Muscle layer of colon (tissue), 2 donors: Measurements from ENCODE around the gene WASF2.
"Not testable (repeated sequence)": the region's sequence is repeated elsewhere in the genome, so short reads cannot be mapped to it uniquely, and the experiment has no call there.

Source experiments
- H3K27ac ChIP-seq: one replicate; pipeline ENCODE4 v1.7.0; 2013; ENCODE audit warnings: low read depth, mild to moderate bottlenecking, low read length, moderate library complexity
- H3K27me3 ChIP-seq, 2 donors: one replicate each; pipeline ENCODE4 v1.7.0; 2013; ENCODE audit warnings: low read length in 2 of 2, mild to moderate bottlenecking in 2 of 2; ENCODE audit not compliant: insufficient read depth in 2 of 2, control insufficient read depth in 1 of 2
- H3K36me3 ChIP-seq: one replicate; pipeline ENCODE4 v1.7.0; 2013; ENCODE audit warnings: mild to moderate bottlenecking, low read length; ENCODE audit not compliant: insufficient read depth
- H3K4me1 ChIP-seq: one replicate; pipeline ENCODE4 v1.7.0; 2013; ENCODE audit warnings: mild to moderate bottlenecking, low read length; ENCODE audit not compliant: insufficient read depth
- H3K4me3 ChIP-seq, 2 donors: one replicate each; pipeline ENCODE4 v1.7.0; 2013; ENCODE audit warnings: low read length in 2 of 2, low read depth in 1 of 2, mild to moderate bottlenecking in 1 of 2, moderate library complexity in 1 of 2
- H3K9ac ChIP-seq: one replicate; pipeline ENCODE4 v1.7.0; 2013; ENCODE audit warnings: low read length
- H3K9me3 ChIP-seq: one replicate; pipeline ENCODE4 v1.7.0; 2013; ENCODE audit warnings: mild to moderate bottlenecking, low read length
- donor health status: abdominal sarcoma.
- donor health status: Adenocarcinoma of cecum.

Gene WASF2

DNA sequence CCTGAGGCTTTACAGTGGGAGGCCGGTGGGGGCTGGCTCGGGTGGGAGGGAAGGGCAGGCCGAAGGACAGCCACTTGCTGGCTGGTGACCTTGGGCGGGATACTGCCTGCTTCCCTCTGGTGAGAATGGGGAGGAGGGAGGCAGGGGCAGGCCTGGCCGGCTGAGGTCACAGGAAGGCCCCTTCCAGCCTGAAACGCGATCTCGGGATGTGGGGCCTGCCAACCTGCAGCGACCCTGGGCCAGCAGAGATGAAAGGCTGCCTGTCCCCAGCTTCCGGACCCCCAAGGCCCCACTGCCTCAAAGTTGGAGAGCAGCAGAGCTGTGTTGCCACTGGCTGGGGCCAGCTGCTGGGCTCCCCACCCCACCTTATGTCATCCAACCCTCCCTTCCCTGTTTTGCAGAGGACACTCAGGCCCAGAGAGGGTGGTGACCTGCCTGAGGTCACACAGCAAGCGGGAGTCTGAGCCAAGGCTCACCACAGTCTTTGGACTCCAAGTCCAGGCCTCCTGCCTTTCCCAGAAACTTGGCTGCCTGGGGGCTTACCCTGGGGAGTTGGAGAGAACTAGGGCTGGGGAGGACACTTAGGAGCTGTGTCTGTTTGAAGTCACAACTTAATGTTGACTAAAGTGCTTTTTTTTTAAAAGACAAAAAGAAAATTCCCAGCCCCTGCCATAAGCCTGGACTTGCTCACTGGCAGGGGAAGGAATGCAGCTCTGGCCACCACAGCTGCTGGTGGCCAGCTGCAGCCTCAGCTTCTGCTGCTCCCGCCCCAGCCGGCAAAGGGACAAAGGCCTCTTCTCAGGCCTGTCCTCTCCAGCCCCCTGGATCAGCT is 14.8 kb upstream of the WASF2 start:
- H3K4me3 ChIP-seq, result no peak overlapping the region
- peak overlapping the region; percentile 42 for H3K9ac ChIP-seq
- peaks cover 21% of the 10 kb centered on the region for H3K4me1 ChIP-seq
- no peaks in the 10 kb centered on the region for H3K36me3 ChIP-seq
- H3K27ac ChIP-seq, result peak overlapping the region; percentile 94
- H3K9me3 ChIP-seq, result no peaks in the 10 kb centered on the region
- no peaks in the 10 kb centered on the region for H3K27me3 ChIP-seq

DNA sequence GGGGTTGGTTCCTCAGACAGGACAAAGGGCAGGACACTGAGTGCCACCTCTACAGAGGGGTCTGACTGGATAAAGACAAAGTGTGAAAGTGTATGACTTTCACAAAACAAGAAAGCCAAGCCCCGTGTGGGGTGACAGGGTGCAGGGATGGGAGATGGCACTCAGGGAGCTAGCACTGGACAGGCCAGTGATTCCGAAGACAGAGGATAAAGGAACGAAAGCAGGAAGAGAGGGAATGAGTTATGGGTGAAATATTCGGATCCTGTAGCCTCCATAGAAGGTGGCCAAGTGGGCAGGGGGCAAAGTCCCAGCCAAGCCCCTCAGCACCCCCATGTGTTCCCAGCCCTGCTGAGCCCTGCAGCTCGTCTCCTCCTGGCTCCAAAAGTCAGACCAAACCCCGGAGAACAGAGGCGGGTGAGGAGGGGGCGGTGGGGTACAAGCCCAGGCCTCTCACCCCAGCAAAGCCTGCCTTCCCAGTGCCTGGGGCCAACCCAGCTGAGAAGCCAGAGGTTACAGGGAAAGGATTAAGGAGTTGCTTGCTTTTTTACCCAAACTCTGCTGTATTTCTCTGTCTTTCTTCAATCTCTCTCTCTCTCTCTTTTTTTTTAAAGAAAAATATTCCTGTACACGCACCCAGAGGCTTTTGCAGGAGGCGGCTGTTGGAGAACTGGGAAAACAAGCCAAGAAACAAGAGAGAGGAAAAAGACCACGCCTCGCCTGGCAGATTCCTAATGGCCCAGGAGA is 14.0 kb upstream of the WASF2 start:
- H3K27me3 ChIP-seq, result no peaks in the 10 kb centered on the region
- no peaks in the 10 kb centered on the region for H3K36me3 ChIP-seq
- peaks cover 21% of the 10 kb centered on the region for H3K4me1 ChIP-seq
- no peak overlapping the region for H3K4me3 ChIP-seq
- peak overlapping the region; percentile 41 for H3K9ac ChIP-seq
- peak overlapping the region; percentile 94 for H3K27ac ChIP-seq
- no peaks in the 10 kb centered on the region for H3K9me3 ChIP-seq

DNA sequence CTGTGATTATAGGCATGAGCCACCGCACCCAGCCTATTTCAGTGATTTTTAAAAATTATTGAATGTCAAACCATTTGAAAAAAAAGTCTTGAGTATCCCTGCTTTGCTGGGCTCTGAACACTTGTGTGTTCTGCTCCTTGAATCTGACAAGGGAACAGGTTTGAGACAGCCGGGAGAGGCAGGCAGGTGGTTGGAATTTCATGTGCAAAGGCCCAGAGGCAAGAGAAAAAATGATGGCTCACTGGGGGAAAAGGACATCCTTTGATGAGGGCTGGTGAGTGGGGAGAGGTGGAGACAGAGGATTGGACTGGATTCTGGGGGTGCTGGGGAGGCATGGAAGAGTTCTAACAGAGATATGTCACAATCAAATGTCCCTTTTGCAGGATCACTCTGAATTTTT is 13.1 kb upstream of the WASF2 start:
- Histone ChIP-seq H3K27ac (peak overlapping the region; percentile 66), H3K4me3 (no peak overlapping the region), H3K9ac (no peak overlapping the region)

DNA sequence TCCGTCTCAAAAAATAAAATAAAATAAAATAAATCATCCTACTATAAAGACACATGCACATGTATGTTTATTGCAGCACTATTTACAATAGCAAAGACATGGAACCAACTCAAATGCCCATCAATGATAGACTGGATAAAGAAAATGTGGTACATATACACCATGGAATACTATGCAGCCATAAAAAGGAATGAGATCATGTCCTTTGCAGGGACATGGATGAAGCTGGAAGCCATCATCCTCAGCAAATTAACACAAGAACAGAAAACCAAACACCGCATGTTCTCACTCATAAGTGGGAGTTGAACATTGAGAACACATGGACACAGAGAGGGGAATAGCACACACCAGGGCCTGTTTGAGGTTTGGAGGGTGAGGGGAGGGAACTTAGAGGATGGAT is 11.2 kb upstream of the WASF2 start:
- not testable (repeated sequence) for H3K27ac ChIP-seq, H3K36me3 ChIP-seq, H3K9ac ChIP-seq, H3K9me3 ChIP-seq, H3K27me3 ChIP-seq, H3K4me3 ChIP-seq
- H3K4me1 ChIP-seq, result peaks cover 27% of the 10 kb centered on the region

More for the DNA sequence above, 13.1 kb upstream of the WASF2 start:
- Histone ChIP-seq H3K4me1 (peaks cover 21% of the 10 kb centered on the region), H3K9me3 (no peaks in the 10 kb centered on the region), H3K27me3 (no peaks in the 10 kb centered on the region), H3K36me3 (no peaks in the 10 kb centered on the region)

DNA sequence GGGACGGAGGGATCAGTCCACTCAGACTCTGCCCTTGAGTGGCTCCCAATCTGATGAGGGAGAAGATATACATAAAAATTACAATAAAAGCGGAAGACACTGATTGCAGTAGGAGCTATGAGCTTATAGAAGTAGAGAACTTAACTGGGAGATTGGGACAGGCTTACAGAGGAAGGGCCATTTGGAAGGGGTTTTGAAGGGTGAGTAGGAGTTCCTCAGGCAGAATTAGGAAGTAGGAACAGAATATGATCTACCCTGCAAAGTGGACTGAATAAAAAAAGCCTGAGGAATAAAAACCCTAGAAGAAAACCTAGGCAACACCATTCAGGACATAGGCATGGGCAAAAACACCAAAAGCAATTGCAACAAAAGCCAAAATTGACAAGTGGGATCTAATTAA is 9.2 kb upstream of the WASF2 start:
- no peaks in the 10 kb centered on the region for H3K9me3 ChIP-seq
- H3K9ac ChIP-seq, result no peak overlapping the region
- H3K4me3 ChIP-seq, result no peak overlapping the region
- no peak overlapping the region for H3K27ac ChIP-seq
- peaks cover 14% of the 10 kb centered on the region for H3K4me1 ChIP-seq
- H3K27me3 ChIP-seq, result no peaks in the 10 kb centered on the region
- H3K36me3 ChIP-seq, result no peaks in the 10 kb centered on the region

DNA sequence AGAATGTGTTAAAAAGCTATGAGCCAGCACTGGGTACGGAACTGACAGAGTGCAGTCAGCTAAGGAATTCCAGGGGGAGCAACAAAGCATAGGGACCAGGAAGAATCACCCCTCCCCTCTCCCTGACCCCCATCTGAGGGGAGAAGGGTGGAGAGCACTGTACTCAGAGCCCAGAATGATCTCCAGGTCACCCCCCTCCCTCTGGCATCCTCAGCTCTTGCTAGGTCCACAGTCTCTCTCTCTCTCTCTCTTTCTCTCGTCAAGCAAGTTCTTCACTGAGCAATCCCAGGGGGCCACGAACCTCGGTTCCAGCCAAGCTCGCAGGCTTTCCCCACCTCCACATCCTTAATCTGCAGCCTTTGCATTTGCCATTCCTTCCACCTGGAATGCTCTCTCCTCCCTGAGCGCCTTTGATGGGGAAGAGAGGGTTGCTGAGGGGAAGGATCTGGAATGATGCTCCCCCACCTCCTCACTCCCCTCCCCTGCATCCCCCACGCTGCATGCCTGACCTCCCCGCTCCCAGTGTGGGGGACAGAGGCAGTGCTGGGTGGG is 6.7 kb upstream of the WASF2 start:
- peak overlapping the region in 1 of 2 donors; percentile 26 for H3K4me3 ChIP-seq

DNA sequence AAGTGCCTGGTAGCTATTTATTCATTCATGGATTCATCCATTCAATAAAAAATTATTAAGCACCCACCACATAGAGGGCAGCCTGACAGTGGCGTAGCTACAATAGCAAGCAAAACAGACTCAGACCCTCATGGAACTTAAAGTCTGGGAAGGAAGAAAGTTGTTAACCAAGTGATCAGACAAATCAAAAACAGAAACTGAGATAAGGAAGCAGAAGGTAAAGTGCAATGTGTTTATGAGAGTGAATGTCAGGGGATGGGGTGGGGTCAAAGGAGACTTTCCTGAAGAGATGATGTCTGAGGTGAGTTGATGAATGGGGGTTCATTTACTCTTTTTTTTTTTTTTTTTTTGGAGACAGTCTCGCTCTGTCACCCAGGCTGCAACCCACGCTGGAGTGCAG is 2.8 kb upstream of the WASF2 start:
- Histone ChIP-seq H3K9me3 (no peaks in the 10 kb centered on the region), H3K27me3 (no peaks in the 10 kb centered on the region), H3K36me3 (no peaks in the 10 kb centered on the region), H3K4me3 (no peak overlapping the region), H3K27ac (peak overlapping the region; percentile 87), H3K4me1 (peaks cover 39% of the 10 kb centered on the region), H3K9ac (no peak overlapping the region)

More for the DNA sequence above, 6.7 kb upstream of the WASF2 start:
- H3K9ac ChIP-seq, result no peak overlapping the region
- peaks cover 17% of the 10 kb centered on the region for H3K4me1 ChIP-seq
- H3K27ac ChIP-seq, result no peak overlapping the region
- H3K27me3 ChIP-seq, result no peaks in the 10 kb centered on the region
- H3K9me3 ChIP-seq, result no peaks in the 10 kb centered on the region
- no peaks in the 10 kb centered on the region for H3K36me3 ChIP-seq

DNA sequence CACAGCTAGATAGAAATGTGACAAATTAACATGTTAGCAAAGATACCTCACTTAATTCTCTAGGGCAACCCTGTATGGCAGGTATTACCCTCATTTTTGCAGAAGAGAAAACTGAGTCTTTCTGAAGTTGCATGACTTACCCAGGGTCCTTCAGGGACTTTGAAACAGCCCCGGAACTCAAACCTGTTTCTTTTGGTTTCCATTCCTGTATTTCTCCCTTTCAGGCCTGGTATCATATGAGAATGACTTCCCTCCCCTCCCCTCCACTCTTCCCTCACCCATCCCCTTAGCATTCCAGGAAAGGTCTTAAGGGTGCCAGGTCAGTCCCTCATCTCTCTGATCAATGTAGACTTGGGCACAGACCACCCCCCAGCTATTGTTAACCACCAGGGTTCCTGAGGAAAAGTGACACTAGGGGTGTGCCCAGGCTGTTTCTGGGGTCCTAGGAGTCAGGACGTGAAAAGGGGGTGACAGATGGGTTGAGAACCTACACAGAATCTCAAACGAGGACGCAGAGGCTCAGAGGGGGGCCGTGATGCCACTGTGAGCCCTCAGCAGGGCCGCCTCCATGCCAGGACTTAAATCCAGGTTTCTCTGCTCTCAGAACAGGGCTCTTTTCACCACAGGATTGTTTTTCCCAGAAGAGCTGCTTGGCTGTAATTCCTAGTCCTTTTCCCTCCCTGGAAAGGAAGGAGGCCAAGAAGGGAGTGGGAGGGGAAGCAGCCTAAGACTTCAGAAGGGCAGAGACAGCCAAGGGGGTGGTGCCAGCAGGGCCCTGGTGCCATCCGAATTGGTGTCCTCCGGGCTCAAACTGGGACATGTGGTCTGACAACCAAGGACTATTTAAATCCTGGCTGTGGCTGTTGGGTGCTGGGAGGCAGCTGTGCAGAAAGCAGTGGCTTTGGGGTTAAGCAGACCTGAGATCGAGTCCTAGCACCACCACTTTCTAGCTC is 2.1 kb upstream of the WASF2 start:
- H3K9me3 ChIP-seq, result no peaks in the 10 kb centered on the region
- H3K27ac ChIP-seq, result peak overlapping the region; percentile 87
- H3K36me3 ChIP-seq, result no peaks in the 10 kb centered on the region
- H3K4me3 ChIP-seq, result peak overlapping the region; percentile 4 to 24
- H3K4me1 ChIP-seq, result peaks cover 40% of the 10 kb centered on the region
- peak overlapping the region; percentile 18 for H3K9ac ChIP-seq
- no peaks in the 10 kb centered on the region for H3K27me3 ChIP-seq

DNA sequence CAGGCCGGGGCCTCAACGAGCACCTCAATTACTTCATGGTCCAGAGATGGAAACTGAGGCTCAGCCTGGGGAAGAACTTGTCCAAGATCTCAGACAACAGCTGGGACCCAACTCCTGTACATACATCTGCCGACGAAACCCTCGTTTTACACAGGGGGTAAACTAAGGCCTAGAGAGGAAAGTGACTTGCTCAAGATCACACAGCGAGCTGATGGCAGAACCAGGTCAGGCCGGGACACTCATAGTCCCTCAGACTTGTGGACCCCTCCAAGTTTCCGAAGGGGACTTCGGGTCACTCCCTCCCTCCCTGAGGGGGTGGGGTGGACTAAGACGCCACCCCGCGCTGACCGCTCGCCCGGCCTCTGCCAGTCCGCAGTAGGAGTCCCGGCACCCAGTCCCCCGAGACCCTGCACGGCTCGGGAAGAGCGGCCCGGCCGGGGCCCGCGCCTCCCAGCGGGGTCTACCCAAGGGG is 430 bp downstream of the WASF2 start:
- peak overlapping the region; percentile 90 for H3K27ac ChIP-seq
- peaks cover 41% of the 10 kb centered on the region for H3K4me1 ChIP-seq
- H3K9ac ChIP-seq, result peak overlapping the region; percentile 94
- no peaks in the 10 kb centered on the region for H3K27me3 ChIP-seq
- no peaks in the 10 kb centered on the region for H3K9me3 ChIP-seq
- no peaks in the 10 kb centered on the region for H3K36me3 ChIP-seq
- H3K4me3 ChIP-seq, result peak overlapping the region; percentile 93 to 97

DNA sequence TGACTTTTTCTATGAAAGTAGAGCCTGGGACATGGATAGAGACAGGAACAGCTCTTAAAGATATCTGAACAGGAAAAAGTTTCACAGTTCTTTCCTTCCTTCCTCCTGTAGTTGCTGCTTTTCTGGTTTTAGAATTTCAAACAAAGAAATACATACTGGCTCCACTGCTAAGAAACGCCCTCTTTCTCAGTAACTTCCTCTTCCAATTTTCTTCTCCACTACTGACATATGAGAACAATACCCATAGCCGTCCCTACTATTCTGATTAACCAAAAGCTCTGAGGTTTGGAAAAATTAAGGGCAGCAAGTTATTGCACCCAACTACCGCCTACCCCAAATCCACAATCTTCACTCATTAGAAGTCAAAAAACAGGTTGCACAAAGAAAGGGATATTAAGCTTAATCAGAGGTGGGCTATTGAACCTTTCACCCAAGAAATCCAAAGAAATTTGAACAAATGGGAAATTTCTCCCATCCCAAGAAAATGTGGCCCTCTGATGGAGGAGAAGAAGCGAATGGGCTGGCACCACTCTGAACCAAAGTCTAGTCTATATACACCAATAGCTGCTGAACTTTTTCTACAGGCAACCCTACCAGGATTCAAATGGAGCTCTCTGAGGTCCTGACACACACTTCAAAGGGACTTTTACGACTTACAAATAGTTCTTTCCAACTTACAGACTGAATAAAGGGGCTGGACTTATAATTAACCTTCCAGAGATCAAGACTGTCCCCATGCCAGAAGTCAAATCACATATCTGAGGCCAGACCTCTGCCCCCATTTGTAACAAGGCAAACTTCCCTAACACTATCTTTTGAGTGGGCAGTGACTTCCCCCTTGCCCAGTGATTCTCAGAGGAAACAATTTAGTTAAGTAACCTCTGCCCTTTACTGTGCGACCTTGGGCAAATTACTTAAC is 1.7 kb downstream of the WASF2 start:
- Histone ChIP-seq H3K9me3 (no peaks in the 10 kb centered on the region), H3K27me3 (no peaks in the 10 kb centered on the region), H3K27ac (peak overlapping the region; percentile 90), H3K9ac (peak overlapping the region; percentile 94), H3K4me3 (peak overlapping the region; percentile 48 to 93), H3K4me1 (peaks cover 52% of the 10 kb centered on the region), H3K36me3 (no peaks in the 10 kb centered on the region)
